BJ (cell line): Measurements from ENCODE around the gene LAMC2. TPM values are rescaled to one million over a fixed set of nuclear protein-coding genes. Genes with fewer than 3 reads are reported as not detected.
"Not testable (repeated sequence)": the region's sequence is repeated elsewhere in the genome, so short reads cannot be mapped to it uniquely, and the experiment has no call there.

Experiments
- CTCF ChIA-PET: fragments of 350-600 bp; formaldehyde crosslinking; extraction: SDS; loops from one replicate; lab custom pipeline; 2021; ENCODE audit warnings: antibody characterized with exemption, inconsistent platforms; lab: Yijun Ruan, JAX
- POLR2A ChIA-PET: fragments of 300-600 bp; sonication (Branson Sonifier 250); formaldehyde crosslinking; extraction: SDS; loops from one replicate; lab custom pipeline; 2021; ENCODE audit warnings: antibody characterized with exemption; lab: Charles Lee
- DNase-seq: peaks from one replicate; pipeline ENCODE4 v3.0.0-alpha.2; 2011; ENCODE audit warnings: low read depth
- H3K27me3 ChIP-seq: 2 replicates; pipeline ENCODE4 v1.6.0; 2011; ENCODE audit warnings: low read length; ENCODE audit not compliant: control insufficient read depth, insufficient read depth
- H3K36me3 ChIP-seq: 2 replicates; pipeline ENCODE4 v1.5.1; 2011; ENCODE audit warnings: low read length; ENCODE audit not compliant: control insufficient read depth, insufficient read depth
- H3K4me3 ChIP-seq: 2 replicates; pipeline ENCODE4 v1.5.1; 2011; ENCODE audit warnings: low read depth, mild to moderate bottlenecking, control low read depth, low read length
- CTCF ChIP-seq: IDR thresholded peaks from 2 replicates; pipeline ENCODE4 v1.5.1; 2011; ENCODE audit warnings: low read depth, mild to moderate bottlenecking, control low read depth, inconsistent platforms, low read length, moderate library complexity; ENCODE audit not compliant: insufficient read depth
- polyA plus RNA-seq: library from polyadenylated mRNA; depleted of rRNA; stranded (reverse); fragments of >200 nt; gene quantifications from 2 replicates; pipeline ENCODE4 v1.2.3, GENCODE V29; 2011

Gene LAMC2
- polyA plus RNA-seq, 1 experiment = 0.70 TPM

- ChIA-PET POLR2A (no interaction called here), CTCF (interaction anchor here (1.2 to 2.4 kb wide), 2 partner anchors 10 to 39 kb away, joined by 3 to 6 read pairs; no protein-coding TSS in a partner anchor)
- no peak for TF ChIP-seq CTCF
- H3K27me3 ChIP-seq = no peaks in the 10 kb centered on the region
- no peaks in the 10 kb centered on the region for H3K36me3 ChIP-seq
- no peak overlapping the region for H3K4me3 ChIP-seq
- DNase-seq = no peak
These were observed 51.0 kb downstream of the LAMC2 start for GRCh38 chr1:183237046-183237445.

- POLR2A ChIA-PET = no interaction called here
- Histone ChIP-seq H3K4me3 (no peak overlapping the region), H3K36me3 (no peaks in the 10 kb centered on the region), H3K27me3 (no peaks in the 10 kb centered on the region)
- peak; percentile 31 for DNase-seq
- CTCF ChIA-PET = interaction anchor here (1.0 to 7.1 kb wide), 6 partner anchors 11 to 96 kb away, joined by 3 to 36 read pairs (median 4); no protein-coding TSS in a partner anchor
- no peak for TF ChIP-seq CTCF
These were observed 52.0 kb downstream of the LAMC2 start for GRCh38 chr1:183238071-183238470.

- DNase-seq = no peak
- CTCF ChIA-PET = interaction anchor here (1.3 to 7.1 kb wide), 3 partner anchors 30 to 41 kb away, joined by 3 to 36 read pairs (median 4); no protein-coding TSS in a partner anchor
- POLR2A ChIA-PET = no interaction called here
- no peak for TF ChIP-seq CTCF
- Histone ChIP-seq H3K27me3 (no peaks in the 10 kb centered on the region), H3K36me3 (no peaks in the 10 kb centered on the region), H3K4me3 (no peak overlapping the region)
These were observed 53.2 kb downstream of the LAMC2 start for GRCh38 chr1:183239220-183239742.

- H3K36me3 ChIP-seq = no peaks in the 10 kb centered on the region
- ChIA-PET POLR2A (no interaction called here), CTCF (interaction anchor here (1.3 to 7.1 kb wide), 3 partner anchors 12 to 41 kb away, joined by 3 to 36 read pairs (median 4); no protein-coding TSS in a partner anchor)
- no peak overlapping the region for H3K4me3 ChIP-seq
- DNase-seq = no peak
- TF ChIP-seq CTCF = no peak
- H3K27me3 ChIP-seq = no peaks in the 10 kb centered on the region
These were observed 53.9 kb downstream of the LAMC2 start for GRCh38 chr1:183239793-183240525.

GRCh38 chr1:183240526-183240825, 54.4 kb downstream of the LAMC2 start:
- Histone ChIP-seq H3K27me3 (no peaks in the 10 kb centered on the region), H3K4me3 (no peak overlapping the region), H3K36me3 (no peaks in the 10 kb centered on the region)
- TF ChIP-seq CTCF = no peak
- POLR2A ChIA-PET = no interaction called here
- CTCF ChIA-PET = interaction anchor here (1.3 to 7.1 kb wide), 3 partner anchors 13 to 40 kb away, joined by 3 to 36 read pairs (median 4); no protein-coding TSS in a partner anchor
- no peak for DNase-seq

- not testable (repeated sequence) for H3K4me3 ChIP-seq, H3K27me3 ChIP-seq, DNase-seq, H3K36me3 ChIP-seq
- ChIA-PET CTCF (interaction anchor here (1.3 to 7.1 kb wide), 3 partner anchors 13 to 52 kb away, joined by 3 to 36 read pairs (median 3); no protein-coding TSS in a partner anchor), POLR2A (interaction anchor here (0.6 kb wide), 1 partner anchor 92 kb away, joined by 5 read pairs; no protein-coding TSS in a partner anchor)
These were observed 54.8 kb downstream of the LAMC2 start for GRCh38 chr1:183240853-183241252.
